MM.1S (cell line): ENCODE data around the gene ERAL1.
A peak's percentile ranks its signal among the peaks of the same experiment; 100 is the strongest.
"Not testable (repeated sequence)": the region's sequence is repeated elsewhere in the genome, so short reads cannot be mapped to it uniquely, and the experiment has no call there.

Source experiments
- DNase-seq: peaks from one replicate; pipeline ENCODE4 v3.0.0-alpha.2; 2015
- H2AFZ ChIP-seq: fragments of 300-600 bp; sonication (generic); 2 replicates; pipeline ENCODE4 v1.6.0; 2016; ENCODE audit warnings: antibody characterized with exemption, low read length
- H3F3A ChIP-seq: fragments of 300-600 bp; sonication (generic); 2 replicates; pipeline ENCODE4 v1.6.1; 2016; ENCODE audit warnings: mild to moderate bottlenecking, antibody characterized with exemption, low read length, moderate library complexity, mixed read lengths; ENCODE audit not compliant: insufficient read depth
- H3K27ac ChIP-seq: fragments of 300-600 bp; sonication (generic); 2 replicates; pipeline ENCODE4 v1.5.1; 2016; ENCODE audit warnings: mild to moderate bottlenecking, low read length
- H3K27me3 ChIP-seq: fragments of 300-600 bp; sonication (generic); replicated peaks from 2 replicates; pipeline ENCODE4 v1.6.0; 2016; ENCODE audit warnings: low read length; ENCODE audit not compliant: insufficient read depth
- H3K36me3 ChIP-seq: fragments of 300-600 bp; sonication (generic); replicated peaks from 2 replicates; pipeline ENCODE4 v1.6.1; 2016; ENCODE audit warnings: mild to moderate bottlenecking, low read length, mixed read lengths; ENCODE audit not compliant: insufficient read depth
- H3K4me1 ChIP-seq: fragments of 300-600 bp; sonication (generic); 2 replicates; pipeline ENCODE4 v1.6.1; 2016; ENCODE audit warnings: low read length, mixed read lengths
- H3K4me2 ChIP-seq: fragments of 300-600 bp; sonication (generic); 2 replicates; pipeline ENCODE4 v1.6.0; 2016; ENCODE audit warnings: low read depth, low read length
- H3K4me3 ChIP-seq: fragments of 300-600 bp; sonication (generic); 2 replicates; pipeline ENCODE4 v1.5.1; 2016; ENCODE audit warnings: low read length, mixed read lengths
- H3K79me2 ChIP-seq: fragments of 300-600 bp; sonication (generic); 2 replicates; pipeline ENCODE4 v1.6.1; 2016; ENCODE audit warnings: mixed run types, low read length, mixed read lengths
- H3K9ac ChIP-seq: fragments of 300-600 bp; sonication (generic); 2 replicates; pipeline ENCODE4 v1.6.1; 2016; ENCODE audit warnings: low read length, mixed read lengths
- H3K9me2 ChIP-seq: fragments of 300-600 bp; sonication (generic); replicated peaks from 2 replicates; pipeline ENCODE4 v1.6.1; 2016; ENCODE audit warnings: mild to moderate bottlenecking, low read length, mixed read lengths; ENCODE audit not compliant: insufficient read depth
- H3K9me3 ChIP-seq: fragments of 300-600 bp; sonication (generic); replicated peaks from 2 replicates; pipeline ENCODE4 v1.6.1; 2016; ENCODE audit warnings: mild to moderate bottlenecking, low read length, mixed read lengths; ENCODE audit not compliant: insufficient read depth
- H4K20me1 ChIP-seq: fragments of 300-600 bp; sonication (generic); 2 replicates; pipeline ENCODE4 v1.6.1; 2016; ENCODE audit warnings: mild to moderate bottlenecking, low read length, moderate library complexity, mixed read lengths; ENCODE audit not compliant: insufficient read depth
- CTCF ChIP-seq: fragments of 300-600 bp; sonication (generic); IDR thresholded peaks from 2 replicates; pipeline ENCODE4 v1.5.1; 2016; ENCODE audit warnings: antibody characterized with exemption, low read length, mixed read lengths
- EZH2 ChIP-seq: fragments of 300-600 bp; sonication (generic); optimal IDR thresholded peaks from 2 replicates; pipeline ENCODE3; 2017; ENCODE audit warnings: low read depth, mild to moderate bottlenecking, antibody characterized with exemption, low read length, mixed read lengths
- EZH2phosphoT487 ChIP-seq: fragments of 300-600 bp; sonication (generic); IDR thresholded peaks from 2 replicates; pipeline ENCODE4 v1.6.1; 2018; ENCODE audit warnings: antibody characterized with exemption, low read length

The ERAL1 gene

GRCh38 chr17:28843816-28844148 is 11.0 kb upstream of the ERAL1 start:
- Histone ChIP-seq H4K20me1 (no peaks in the 10 kb centered on the region; the same call in 1 of the 2 replicates), H2AFZ (no peak overlapping the region), H3K27me3 (no peaks in the 10 kb centered on the region), H3F3A (no peaks in the 10 kb centered on the region), H3K79me2 (peaks cover 32% of the 10 kb centered on the region), H3K4me3 (no peak overlapping the region), H3K36me3 (no peaks in the 10 kb centered on the region), H3K9me2 (no peaks in the 10 kb centered on the region), H3K9me3 (no peaks in the 10 kb centered on the region), H3K4me1 (no peaks in the 10 kb centered on the region), H3K27ac (no peak overlapping the region), H3K4me2 (no peak overlapping the region), H3K9ac (no peak overlapping the region)
- no peak for DNase-seq
- no peak for TF ChIP-seq EZH2phosphoT487
- no peak for TF ChIP-seq CTCF
- no peak for TF ChIP-seq EZH2

GRCh38 chr17:28846231-28846630 is 8.6 kb upstream of the ERAL1 start:
- Histone ChIP-seq H3K36me3 (no peaks in the 10 kb centered on the region), H3F3A (no peaks in the 10 kb centered on the region), H3K4me3 (no peak overlapping the region), H3K4me2 (no peak overlapping the region), H3K27ac (no peak overlapping the region), H3K9ac (no peak overlapping the region), H3K9me2 (no peaks in the 10 kb centered on the region), H2AFZ (no peak overlapping the region), H4K20me1 (no peaks in the 10 kb centered on the region), H3K4me1 (no peaks in the 10 kb centered on the region), H3K27me3 (no peaks in the 10 kb centered on the region), H3K9me3 (no peaks in the 10 kb centered on the region), H3K79me2 (peaks cover 14% of the 10 kb centered on the region)
- no peak for DNase-seq
- TF ChIP-seq CTCF (no peak), EZH2 (no peak), EZH2phosphoT487 (no peak)

GRCh38 chr17:28846699-28847098 is 8.1 kb upstream of the ERAL1 start:
- not testable (repeated sequence) for H3K36me3 ChIP-seq, H3K27ac ChIP-seq, H3F3A ChIP-seq, H3K27me3 ChIP-seq, H3K9ac ChIP-seq, H2AFZ ChIP-seq, H3K9me3 ChIP-seq, H3K79me2 ChIP-seq, H3K4me3 ChIP-seq, DNase-seq, H4K20me1 ChIP-seq, H3K9me2 ChIP-seq, H3K4me2 ChIP-seq, H3K4me1 ChIP-seq

- H4K20me1 ChIP-seq, H3K4me3 ChIP-seq, H3K9ac ChIP-seq, H3F3A ChIP-seq, H3K79me2 ChIP-seq, H3K27me3 ChIP-seq, H3K9me2 ChIP-seq, H3K4me1 ChIP-seq, H3K9me3 ChIP-seq, H3K4me2 ChIP-seq, H3K27ac ChIP-seq, H3K36me3 ChIP-seq, H2AFZ ChIP-seq: not testable (repeated sequence)
- TF ChIP-seq CTCF, result peak; percentile 29
- DNase-seq, result peak; percentile 17
These were observed 6.1 kb upstream of the ERAL1 start for GRCh38 chr17:28848667-28849066.
